ENCODE results near the gene TAF1.
"Not testable (repeated sequence)": the region's sequence is repeated elsewhere in the genome, so short reads cannot be mapped to it uniquely, and the experiment has no call there.

Gene TAF1

DNA sequence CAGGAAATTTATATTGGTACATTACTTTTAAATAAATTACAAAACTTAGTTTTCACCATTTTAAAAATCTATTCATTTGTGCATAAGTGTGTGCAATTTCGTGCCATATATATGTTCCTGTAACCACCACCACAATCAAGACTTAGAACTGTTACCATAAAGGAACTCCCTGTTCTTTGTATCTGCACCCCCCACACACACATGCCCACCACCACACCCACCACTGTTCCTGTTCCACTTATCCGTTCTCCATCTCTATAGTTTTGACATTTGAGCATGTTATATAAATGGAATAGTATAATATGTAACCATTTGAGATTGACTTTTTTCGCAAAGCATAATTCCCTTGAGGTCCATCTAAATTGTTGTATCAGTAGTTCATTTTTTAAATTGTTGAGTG is 73.7 kb downstream of the TAF1 start:
- no peak for DNase-seq

DNA sequence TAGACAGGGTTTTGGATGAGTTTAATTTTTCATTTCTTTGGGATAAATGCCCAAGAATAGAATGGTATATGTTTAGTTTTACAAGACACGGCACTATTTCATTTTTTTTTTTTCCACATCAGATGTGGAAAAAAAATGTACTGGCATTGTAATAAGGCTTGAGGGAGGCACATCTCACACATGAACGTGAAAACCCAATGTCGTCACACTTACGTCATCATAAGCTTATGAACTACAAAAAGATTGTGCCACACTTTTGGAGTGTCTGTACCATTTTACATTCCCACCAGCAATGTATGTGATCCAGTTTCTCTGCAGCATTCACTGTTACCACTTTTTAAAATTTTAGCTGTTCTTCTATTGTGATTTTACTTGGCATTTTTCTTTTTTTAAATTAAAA is 74.2 kb downstream of the TAF1 start:
- DNase-seq, result no peak

DNA sequence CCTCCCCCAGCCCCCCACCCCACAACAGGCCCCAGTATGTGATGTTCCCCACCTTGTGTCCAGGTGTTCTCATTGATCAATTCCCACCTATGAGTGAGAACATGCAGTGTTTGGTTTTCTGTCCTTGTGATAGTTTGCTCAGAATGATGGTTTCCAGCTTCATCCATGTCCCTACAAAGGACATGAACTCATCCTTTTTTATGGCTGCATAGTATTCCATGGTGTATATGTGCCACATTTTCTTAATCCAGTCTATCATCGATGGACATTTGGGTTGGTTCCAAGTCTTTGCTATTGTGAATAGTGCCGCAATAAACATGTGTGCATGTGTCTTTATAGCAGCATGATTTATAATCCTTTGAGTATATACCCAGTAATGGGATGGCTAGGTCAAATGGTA is 75.7 kb downstream of the TAF1 start:
- DNase-seq, result not testable (repeated sequence)

DNA sequence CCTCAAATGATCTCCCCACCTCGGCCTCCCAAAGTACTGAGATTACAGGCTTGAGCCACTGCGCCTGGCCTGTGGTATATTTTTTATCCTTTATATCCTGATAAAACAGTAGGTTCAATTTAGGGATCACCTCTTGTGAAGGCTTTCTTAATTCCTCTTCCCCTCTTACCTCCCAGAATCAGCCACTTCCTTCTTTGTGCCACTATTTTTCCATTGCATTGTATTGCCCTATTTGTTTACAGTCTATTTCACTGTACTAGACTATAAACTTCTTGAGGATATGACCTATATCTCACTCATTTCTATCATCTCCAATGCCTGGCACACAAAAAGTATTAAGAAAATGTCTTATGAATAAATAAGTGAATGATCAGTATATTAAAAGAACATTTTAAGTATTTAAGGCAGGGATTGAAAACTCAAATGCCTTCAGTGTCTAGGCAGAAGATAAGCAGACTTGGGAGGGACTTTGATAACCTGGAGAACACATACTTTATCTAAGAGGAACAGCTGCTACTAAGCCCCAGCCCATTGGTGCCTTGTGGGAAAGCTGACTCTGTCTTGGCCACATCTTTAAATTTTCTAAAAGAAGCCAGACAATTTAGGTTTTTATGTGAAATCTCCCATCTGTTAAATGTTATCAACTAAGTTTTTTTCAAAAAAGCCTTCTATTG is 84.4 kb downstream of the TAF1 start:
- DNase-seq, result no peak

DNA sequence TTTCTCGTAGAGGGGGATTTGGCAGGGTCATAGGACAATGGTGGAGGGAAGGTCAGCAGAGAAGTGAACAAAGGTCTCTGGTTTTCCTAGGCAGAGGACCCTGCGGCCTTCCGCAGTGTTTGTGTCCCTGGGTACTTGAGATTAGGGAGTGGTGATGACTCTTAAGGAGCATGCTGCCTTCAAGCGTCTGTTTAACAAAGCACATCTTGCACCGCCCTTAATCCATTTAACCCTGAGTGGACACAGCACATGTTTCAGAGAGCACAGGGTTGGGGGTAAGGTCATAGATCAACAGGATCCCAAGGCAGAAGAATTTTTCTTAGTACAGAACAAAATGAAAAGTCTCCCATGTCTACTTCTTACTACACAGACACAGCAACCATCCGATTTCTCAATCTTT is 85.4 kb downstream of the TAF1 start:
- DNase-seq, result not testable (repeated sequence)

DNA sequence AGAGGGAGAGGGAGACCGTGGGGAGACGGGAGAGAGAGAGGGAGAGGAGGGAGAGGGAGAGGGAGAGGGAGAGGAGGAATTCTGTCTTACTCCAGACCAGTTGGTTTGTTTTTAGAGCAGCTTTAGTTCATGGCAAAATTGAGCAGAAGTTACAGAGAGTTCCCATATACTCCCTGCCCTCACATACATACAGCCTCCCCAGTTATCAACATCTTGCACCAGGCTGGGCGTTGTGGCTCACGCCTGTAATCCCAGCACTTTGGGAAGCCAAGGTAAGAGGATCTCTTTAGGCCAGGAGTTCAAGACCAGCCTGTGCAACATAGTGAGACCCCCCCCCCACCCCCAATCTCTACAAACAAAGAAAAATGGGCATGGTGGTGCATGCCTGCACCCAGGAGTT is 86.9 kb downstream of the TAF1 start:
- no peak for DNase-seq

DNA sequence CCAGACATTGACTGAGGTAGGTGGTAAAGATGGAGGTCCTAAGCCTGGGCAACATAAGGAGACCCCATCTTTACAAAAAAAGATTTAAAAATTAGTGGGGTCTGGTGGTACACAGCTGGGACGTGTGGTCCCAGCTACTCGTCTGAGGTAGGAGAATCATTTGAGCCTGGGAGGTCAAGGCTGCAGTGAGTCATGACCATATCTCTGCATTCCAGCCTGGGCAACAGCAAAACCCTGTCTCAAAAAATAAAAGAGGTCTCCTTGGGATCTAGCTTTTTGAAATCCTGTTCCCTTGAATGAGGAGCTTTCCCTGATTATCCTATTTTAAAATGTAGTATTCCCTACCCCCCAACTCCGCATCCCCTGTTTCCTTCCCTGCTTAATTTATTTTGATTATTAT is 88.1 kb downstream of the TAF1 start:
- no peak for DNase-seq

DNA sequence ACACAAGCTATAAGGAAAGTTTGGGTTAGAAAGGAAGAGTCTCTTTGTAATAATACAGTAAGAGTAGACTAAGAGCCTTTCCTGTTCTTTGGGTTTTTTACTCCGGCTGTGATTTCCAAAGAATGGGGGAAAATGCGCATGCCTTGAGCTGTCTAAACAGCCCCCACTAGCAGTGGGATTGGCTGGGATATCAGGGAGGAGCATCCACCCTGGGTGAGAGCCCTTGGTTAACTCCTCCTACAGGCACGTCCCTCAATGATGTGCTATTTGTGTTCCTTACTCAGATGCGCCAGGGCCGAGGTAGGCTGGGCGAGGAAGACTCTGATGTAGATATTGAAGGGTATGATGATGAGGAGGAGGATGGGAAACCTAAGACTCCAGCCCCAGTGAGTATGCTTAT is 92.7 kb downstream of the TAF1 start:
- no peak for DNase-seq

DNA sequence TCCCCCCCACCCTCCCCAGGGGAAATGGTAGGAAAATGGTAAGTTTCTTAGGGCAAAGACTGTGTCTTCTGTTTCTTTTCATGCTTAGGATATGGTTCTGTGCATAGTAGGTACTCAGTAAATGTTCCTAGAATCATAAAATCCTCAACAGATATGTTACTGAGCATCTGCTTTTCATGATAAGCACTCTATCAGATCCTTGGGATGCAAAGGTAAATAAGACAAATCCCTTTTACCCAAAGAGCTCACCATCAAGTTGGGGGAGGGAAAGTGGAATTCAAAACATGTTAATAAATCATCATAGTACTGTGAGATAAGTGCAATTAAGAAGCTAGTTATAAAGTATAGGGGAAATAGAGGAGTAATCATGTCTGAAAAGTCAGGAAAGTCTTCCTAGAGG is 98.8 kb downstream of the TAF1 start:
- no peak for DNase-seq

DNA sequence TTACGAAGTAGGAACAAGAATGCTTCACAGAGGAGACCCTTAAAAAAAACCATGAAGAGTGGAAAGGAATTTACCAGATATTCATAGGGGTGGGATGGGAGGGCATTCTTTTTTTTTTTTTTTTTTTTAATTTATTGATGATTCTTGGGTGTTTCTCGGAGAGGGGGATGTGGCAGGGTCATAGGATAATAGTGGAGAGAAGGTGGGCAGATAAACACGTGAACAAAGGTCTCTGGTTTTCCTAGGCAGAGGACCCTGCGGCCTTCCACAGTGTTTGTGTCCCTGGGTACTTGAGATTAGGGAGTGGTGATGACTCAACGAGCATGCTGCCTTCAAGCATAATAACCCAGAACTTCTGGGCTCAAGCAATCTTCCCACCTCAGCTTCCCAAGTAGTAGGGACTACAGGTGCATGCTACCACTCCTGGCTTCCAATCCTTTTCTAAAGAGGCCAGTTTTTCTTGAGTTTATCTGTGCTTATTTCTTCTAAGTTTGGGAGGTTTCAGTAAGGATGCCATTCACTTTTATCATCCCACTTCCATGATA is 100.9 kb downstream of the TAF1 start:
- no peak for DNase-seq

DNA sequence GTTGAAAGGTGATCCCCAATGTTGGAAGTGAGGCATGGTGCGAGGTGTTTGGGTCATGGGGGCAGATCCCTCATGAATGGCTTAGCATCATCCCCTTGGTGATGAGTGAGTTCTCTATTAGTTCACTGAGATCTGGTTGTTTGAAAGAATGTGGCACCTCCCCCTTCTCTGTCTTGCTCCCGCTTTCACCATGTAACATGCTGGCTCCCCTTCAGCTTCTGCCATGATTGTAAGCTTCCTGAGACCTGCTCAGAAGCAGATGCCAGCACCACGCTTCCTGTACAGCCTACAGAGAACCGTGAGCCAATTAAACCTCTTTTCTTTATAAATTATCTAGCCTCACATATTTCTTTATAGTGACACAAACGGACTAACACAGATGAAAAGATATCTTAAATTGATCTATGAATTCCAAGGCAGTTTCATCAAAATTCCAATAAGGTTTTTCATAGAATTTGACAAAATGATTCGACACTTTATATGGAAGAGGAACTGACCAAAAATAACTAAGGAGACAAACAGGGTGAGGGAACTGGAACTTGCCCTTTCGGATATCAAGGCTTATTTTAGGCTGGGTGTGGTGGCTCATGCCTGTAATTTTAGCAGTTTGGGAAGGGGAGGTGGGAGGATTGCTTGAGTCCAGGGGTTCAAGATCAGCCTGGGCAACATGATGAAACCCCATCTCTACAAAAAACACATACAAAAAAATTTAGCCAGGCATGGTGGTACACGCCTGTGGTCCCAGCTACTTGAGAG is 109.8 kb downstream of the TAF1 start:
- no peak for DNase-seq

DNA sequence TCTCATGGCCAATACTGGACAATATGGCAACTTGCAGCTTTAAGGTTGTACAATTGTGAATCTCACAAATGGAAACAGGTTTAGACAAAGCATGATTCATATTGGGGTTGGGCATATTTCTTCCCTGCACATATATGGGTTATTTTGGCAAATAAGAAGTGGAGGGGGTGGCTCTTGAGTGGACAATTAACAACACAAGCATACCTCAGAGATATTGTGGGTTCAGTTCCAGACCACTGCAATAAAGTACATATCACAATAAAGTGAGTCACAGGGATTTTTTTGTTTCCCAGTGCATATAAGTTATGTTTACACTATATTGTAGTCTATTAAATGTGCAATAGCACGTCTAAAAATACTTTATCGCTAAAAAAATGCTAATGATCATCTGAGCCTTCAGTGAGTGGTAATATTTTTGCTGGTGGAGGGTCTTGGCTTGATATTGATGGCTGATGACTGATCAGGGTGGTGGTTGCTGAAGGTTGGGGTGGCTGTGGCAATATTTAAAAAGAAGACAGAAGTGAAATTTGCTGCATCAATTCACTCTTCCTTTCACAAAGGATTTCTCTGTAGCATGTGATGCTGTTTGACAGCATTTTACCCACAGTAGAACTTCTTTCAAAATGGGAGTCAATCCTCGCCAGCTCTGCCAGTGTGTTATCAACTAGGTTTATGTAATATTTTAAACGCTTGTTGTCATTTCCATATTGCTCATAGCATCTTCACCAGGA is 116.2 kb downstream of the TAF1 start:
- no peak for DNase-seq

DNA sequence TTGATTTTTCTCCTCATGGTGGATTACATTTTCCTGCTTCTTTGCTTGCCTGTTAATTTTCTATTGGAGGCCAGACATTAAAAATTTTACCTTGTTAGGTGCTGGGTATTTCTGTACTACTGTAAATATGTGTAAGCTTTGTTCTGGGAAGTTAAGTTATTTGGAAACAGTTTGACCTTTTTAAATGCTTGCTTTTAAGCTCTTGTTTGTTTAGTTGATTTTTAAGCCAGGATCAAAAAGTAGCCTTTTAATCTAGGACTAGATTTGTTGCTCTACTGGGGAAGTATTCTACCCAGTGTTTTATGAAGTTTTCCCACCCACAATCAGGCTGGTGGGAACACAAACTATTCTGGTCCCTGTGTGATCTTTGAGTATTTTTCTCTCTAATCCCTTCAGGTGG is 121.7 kb downstream of the TAF1 start:
- DNase-seq, result no peak

DNA sequence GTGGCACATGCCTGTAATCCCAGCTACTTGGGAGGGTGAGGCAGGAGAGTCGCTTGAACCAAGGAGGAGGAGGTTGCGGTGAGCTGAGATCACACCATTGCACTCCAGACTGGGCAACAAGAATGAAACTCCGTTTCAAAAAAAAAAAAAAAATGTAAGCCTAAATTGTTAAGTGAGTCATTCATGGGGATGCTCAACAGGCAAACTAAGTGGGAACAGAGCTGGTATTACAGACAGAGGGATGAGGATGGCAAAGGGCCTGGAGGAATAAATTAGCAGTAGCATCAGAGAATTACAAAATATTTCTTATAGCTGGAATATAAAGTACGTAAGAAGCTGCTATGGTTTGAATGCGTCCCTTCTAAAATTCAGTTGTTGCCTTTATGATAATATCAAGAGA is 123.4 kb downstream of the TAF1 start:
- no peak for DNase-seq

DNA sequence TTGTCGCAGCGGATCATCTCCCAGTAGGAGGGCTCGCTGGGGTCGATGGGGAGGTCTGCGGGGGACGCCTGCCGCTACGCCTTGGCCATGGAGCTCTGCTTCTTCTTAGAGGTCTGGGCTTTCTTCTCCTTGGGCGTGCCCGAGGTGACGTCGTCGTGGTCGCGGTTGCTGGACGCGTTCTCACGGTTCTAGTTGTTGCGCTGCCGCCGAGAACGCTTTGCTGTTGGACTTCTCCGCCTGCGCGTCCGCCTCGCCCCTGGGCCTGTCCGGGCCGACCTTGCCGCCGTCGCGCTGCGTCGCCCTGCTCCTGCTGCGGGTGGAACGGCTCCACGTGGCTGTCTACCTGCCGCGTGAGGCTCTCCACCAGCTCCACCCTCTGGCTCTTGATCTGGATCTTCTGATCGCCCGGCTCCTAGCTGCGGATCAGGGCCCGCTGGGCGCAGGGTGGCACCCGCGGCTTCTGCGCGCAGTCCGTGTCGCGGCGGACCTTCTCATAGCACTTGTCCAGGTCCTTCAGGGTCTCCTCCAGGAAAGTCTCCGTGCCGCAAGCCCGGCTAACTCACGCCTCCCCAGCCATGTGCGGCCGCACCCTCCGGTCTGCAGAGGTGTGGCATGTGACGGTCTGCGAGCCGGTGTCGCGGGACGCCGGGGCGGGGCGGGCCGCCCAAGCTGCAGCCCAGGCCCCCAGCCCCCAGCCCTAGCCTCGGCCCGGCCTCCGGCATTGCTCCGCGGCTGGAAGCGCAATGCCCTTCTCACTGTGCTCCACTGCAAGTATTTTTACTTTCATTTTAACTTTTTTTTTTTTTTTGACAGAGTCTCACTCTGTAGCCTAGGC is 126.3 kb downstream of the TAF1 start:
- DNase-seq, result peak; percentile 52

DNA sequence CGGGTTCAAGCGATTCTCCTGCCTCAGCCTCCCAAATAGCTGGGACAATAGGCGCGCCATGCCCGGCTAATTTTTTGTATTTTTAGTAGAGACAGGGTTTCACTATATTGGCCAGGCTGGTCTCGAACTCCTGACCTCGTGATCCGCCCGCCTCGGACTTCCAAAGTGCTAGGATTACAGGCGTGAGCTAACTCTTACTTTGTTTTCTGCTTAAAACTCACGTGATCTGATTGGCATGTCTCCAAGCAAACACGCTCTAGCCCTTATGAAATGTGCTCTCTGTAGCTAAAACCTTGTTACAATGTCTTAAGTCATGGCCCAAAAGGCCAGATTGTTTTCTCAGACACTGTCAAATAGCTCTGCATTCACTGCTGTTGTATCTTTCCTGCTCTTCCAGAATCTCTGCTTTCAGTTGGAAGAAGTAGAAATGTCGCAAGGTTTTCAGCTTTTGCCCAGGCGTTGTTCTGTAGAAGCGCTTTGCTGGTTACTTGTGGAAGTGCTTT is 127.0 kb downstream of the TAF1 start:
- no peak for DNase-seq

DNA sequence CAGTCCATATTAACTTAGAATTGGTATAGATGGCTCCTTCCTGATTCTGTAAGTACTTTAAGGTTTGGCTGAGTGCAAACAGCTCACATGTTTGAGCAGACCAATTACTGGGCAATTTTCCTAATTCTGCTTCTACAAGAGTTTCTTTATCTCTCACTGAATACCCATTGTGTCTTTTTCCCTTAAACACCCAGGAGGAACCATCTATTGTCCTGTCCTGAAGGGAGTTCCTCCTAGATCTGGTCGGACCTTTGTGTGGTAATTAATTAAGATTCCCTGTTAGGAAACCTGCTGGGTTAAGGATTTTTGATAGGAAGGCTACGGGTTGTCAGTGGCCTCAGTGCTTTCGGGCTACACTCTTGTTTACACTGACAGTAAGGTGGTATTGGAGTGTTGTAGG is 129.8 kb downstream of the TAF1 start:
- not testable (repeated sequence) for DNase-seq

DNA sequence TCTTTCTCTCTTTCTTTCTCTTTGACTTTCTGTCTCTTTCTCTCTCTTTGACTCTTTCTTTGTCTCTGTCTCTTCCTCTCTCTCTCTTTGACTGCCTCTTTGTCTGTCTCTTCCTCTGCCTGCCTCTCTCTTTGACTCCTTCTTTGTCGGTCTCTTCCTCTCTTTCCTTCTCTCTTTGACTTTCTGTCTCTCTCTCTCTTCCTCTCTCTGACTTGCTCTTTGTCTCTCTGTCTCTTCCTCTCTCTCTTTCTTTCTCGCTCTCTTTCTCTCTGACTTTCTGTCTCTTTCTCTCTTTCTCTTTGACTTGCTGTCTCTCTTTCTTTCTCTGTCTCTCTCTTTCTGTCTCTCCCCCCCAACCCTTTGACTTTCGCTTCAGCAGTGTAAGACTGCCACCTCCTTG is 130.3 kb downstream of the TAF1 start:
- no peak for DNase-seq

DNA sequence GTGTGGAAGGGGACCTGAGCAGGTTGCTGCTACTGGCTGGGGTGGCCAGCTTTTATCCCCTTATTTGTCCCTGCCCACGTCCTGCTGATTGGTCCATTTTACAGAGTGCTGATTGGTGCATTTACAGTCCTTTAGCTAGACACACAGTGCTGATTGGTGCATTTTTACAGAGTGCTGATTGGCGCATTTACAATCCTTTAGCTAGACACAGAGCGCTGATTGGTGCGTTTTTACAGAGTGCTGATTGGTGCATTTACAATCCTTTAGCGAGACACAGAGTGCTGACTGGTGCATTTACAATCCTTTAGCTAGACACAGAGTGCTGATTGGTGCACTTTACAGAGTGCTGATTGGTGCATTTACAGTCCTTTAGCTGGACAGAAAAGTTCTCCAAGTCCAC is 135.9 kb downstream of the TAF1 start:
- not testable (repeated sequence) for DNase-seq

DNA sequence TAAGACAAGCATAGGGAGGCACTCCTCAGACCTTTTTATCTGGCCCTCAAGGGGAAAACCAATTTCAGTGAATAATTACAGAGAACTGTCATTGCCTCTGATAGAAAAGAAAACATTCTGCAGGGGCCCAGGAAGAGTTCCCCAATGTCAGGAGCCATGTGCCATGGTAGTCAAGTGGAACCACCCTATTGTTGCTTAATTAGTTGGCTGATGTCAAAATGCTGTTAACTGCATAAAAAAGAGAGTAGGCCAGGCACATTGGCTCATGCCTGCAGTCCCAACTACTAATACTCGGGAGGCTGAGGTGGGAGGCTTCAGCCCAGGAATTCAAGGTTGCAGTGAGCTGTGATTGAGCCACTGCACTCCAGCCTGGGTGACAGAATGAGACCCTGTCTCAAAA is 138.2 kb downstream of the TAF1 start:
- DNase-seq, result no peak

DNA sequence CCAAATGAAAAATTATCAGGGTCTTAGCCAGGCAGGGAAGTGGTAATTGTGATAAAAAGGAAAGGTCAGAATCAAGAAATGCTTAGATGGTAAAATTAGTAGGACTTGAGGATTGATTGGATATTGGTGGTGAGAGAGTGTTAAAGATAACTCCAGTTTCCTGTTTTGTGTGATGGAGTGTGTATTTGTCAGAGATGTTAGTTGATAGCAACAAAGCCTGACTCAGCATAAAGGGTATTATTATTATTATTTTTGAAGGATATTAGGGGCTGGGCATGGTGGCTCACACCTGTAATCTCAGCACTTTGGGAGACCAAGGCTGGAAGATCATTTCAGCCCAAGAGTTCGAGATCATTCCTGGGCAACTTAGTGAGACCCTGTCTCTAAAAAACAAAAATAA is 143.1 kb downstream of the TAF1 start:
- no peak for DNase-seq

DNA sequence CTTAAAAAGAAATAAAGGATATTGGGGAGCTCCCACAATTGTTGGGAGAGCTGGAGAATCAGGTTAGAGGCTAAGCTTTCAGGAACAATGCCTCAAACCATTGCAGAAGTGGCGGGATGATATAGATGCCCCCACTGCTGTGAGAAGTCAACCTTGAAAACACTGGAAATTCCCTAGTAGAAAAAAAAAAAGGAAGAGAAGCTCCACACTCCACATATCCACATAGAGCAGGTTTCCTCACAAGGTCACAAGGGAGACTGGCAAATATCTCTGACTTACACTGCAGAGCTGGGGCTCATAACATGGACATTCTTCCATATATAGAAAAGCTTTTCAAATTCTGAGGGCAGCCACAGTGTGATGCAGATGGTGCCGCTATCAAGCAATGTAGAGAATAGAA is 144.0 kb downstream of the TAF1 start:
- DNase-seq, result no peak

DNA sequence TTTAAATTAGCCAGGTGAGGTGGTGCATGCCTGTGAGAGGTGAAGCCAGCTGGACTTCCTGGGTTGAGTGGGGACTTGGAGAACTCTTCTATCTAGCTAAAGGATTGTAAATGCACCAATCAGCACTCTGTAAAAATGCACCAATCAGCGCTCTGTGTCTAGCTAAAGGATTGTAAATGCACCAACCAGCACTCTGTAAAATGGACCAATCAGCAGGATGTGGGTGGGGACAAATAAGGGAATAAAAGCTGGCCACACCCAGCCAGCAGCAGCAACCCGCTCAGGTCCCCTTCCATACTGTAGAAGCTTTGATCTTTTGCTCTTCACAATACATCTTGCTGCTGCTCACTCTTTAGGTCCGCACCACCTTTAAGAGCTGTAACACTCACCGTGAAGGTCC is 147.6 kb downstream of the TAF1 start:
- not testable (repeated sequence) for DNase-seq
